AG04450 (cell line): Measurements from ENCODE around the gene RAPH1. TPM values are rescaled to one million over a fixed set of nuclear protein-coding genes. Genes with fewer than 3 reads are reported as not detected.

Source experiments
- CTCF ChIA-PET: fragments of 300-600, 350-600 bp; formaldehyde crosslinking; extraction: SDS; loops from one replicate; lab custom pipeline; 2022; ENCODE audit warnings: antibody characterized with exemption, inconsistent platforms; lab: Charles Lee
- POLR2A ChIA-PET: fragments of 350-600 bp; formaldehyde crosslinking; extraction: SDS; loops from one replicate; lab custom pipeline; 2021; ENCODE audit warnings: antibody characterized with exemption, inconsistent platforms; lab: Yijun Ruan, JAX
- DNase-seq: peaks from one replicate; pipeline ENCODE4 v3.0.0-alpha.2; 2011; ENCODE audit warnings: low read depth, low spot score
- H3K27ac ChIP-seq: one replicate; pipeline ENCODE4 v1.5.1; 2012; ENCODE audit warnings: low read depth, low read length, control low read depth
- H3K27me3 ChIP-seq: one replicate; pipeline ENCODE4 v1.6.0; 2012; ENCODE audit warnings: low read length; ENCODE audit not compliant: control insufficient read depth, insufficient read depth
- H3K4me3 ChIP-seq: 2 replicates; pipeline ENCODE4 v1.5.1; 2011; ENCODE audit warnings: mild to moderate bottlenecking, low read depth, low read length, control low read depth
- H3K9me3 ChIP-seq: 2 replicates; pipeline ENCODE4 v1.5.1; 2012; ENCODE audit warnings: low read length; ENCODE audit not compliant: control insufficient read depth, insufficient read depth
- CTCF ChIP-seq: IDR thresholded peaks from 2 replicates; pipeline ENCODE4 v1.5.1; 2011; ENCODE audit warnings: low read depth, low read length, control low read depth, inconsistent platforms
- polyA plus RNA-seq: library from polyadenylated mRNA; depleted of rRNA; stranded (reverse); fragments of >200 nt; gene quantifications from 2 replicates; pipeline ENCODE4 v1.2.3, GENCODE V29; 2011

Gene RAPH1
- polyA plus RNA-seq, 1 experiment, result 6.0 TPM

- Histone ChIP-seq H3K9me3 (no peaks in the 10 kb centered on the region), H3K4me3 (no peak overlapping the region), H3K27ac (no peak overlapping the region), H3K27me3 (no peaks in the 10 kb centered on the region)
- TF ChIP-seq CTCF, result no peak
- no peak for DNase-seq
- ChIA-PET POLR2A (no interaction called here), CTCF (interaction anchor here (0.6 to 1.4 kb wide), 2 partner anchors 9 to 345 kb away, joined by 3 to 5 read pairs; no protein-coding TSS in a partner anchor)
Measured at GRCh38 chr2:203470371-203470770, 64.7 kb downstream of the RAPH1 start.

- Histone ChIP-seq H3K27me3 (no peaks in the 10 kb centered on the region), H3K9me3 (no peaks in the 10 kb centered on the region), H3K27ac (no peak overlapping the region), H3K4me3 (no peak overlapping the region)
- TF ChIP-seq CTCF, result no peak
- DNase-seq, result no peak
- ChIA-PET POLR2A (no interaction called here), CTCF (interaction anchor here (1.2 to 2.5 kb wide), 3 partner anchors 16 to 345 kb away, joined by 3 to 22 read pairs (median 5); no protein-coding TSS in a partner anchor)
Measured at GRCh38 chr2:203469546-203469945, 65.6 kb downstream of the RAPH1 start.

GRCh38 chr2:203463266-203463678 lies 71.8 kb downstream of the RAPH1 start:
- peak overlapping the region; percentile 33 for H3K27ac ChIP-seq
- TF ChIP-seq CTCF, result no peak
- ChIA-PET POLR2A (no interaction called here), CTCF (interaction anchor here (0.6 to 5.0 kb wide), 4 partner anchors 10 to 353 kb away, joined by 3 to 25 read pairs (median 11); no protein-coding TSS in a partner anchor)
- no peaks in the 10 kb centered on the region for H3K27me3 ChIP-seq
- no peak overlapping the region for H3K4me3 ChIP-seq
- DNase-seq, result no peak
- H3K9me3 ChIP-seq, result no peaks in the 10 kb centered on the region

GRCh38 chr2:203462308-203462707 lies 72.8 kb downstream of the RAPH1 start:
- CTCF ChIA-PET, result interaction anchor here (1.9 to 5.0 kb wide), 2 partner anchors 9 to 354 kb away, joined by 19 to 25 read pairs; no protein-coding TSS in a partner anchor
- DNase-seq, result no peak
- no peaks in the 10 kb centered on the region for H3K9me3 ChIP-seq
- no peak for TF ChIP-seq CTCF
- POLR2A ChIA-PET, result no interaction called here
- H3K27ac ChIP-seq, result no peak overlapping the region
- no peak overlapping the region for H3K4me3 ChIP-seq
- H3K27me3 ChIP-seq, result no peaks in the 10 kb centered on the region

GRCh38 chr2:203461746-203462145 lies 73.4 kb downstream of the RAPH1 start:
- TF ChIP-seq CTCF, result no peak
- DNase-seq, result no peak
- Histone ChIP-seq H3K4me3 (no peak overlapping the region), H3K9me3 (no peaks in the 10 kb centered on the region), H3K27ac (no peak overlapping the region), H3K27me3 (no peaks in the 10 kb centered on the region)
- CTCF ChIA-PET, result no interaction called here
- POLR2A ChIA-PET, result no interaction called here
